Measurements from ENCODE around the gene ACAD9. TPM values are rescaled to one million over a fixed set of nuclear protein-coding genes. Genes with fewer than 3 reads are reported as not detected.

ACAD9 gene
- total and polyA plus RNA-seq, 7 donors = 16.2 to 40.5 (median 32.3) TPM

- H3K36me3 ChIP-seq = peaks cover 0 to 60% (median 15%) of the 10 kb centered on the region in 4 donors
- TF ChIP-seq POLR2A (IDR thresholded peaks at IDR 0.05) (no peak), EP300 (IDR thresholded peaks at IDR 0.05) (no peak), POLR2AphosphoS5 (IDR thresholded peaks at IDR 0.05) (no peak)
- TF ChIP-seq, protein P1, sequence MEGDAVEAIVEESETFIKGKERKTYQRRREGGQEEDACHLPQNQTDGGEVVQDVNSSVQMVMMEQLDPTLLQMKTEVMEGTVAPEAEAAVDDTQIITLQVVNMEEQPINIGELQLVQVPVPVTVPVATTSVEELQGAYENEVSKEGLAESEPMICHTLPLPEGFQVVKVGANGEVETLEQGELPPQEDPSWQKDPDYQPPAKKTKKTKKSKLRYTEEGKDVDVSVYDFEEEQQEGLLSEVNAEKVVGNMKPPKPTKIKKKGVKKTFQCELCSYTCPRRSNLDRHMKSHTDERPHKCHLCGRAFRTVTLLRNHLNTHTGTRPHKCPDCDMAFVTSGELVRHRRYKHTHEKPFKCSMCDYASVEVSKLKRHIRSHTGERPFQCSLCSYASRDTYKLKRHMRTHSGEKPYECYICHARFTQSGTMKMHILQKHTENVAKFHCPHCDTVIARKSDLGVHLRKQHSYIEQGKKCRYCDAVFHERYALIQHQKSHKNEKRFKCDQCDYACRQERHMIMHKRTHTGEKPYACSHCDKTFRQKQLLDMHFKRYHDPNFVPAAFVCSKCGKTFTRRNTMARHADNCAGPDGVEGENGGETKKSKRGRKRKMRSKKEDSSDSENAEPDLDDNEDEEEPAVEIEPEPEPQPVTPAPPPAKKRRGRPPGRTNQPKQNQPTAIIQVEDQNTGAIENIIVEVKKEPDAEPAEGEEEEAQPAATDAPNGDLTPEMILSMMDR (IDR thresholded peaks at IDR 0.05) = no peak
- no peak overlapping the region for H3K4me3 ChIP-seq
- H3K27me3 ChIP-seq = no peaks in the 10 kb centered on the region
- WGBS, 2 donors = 92 to 93% methylated on average over 7 of the region's 7 CpGs
- no peaks in the 10 kb centered on the region for H3K9me3 ChIP-seq
- H3K4me1 ChIP-seq = no peaks in the 10 kb centered on the region
- no peak for DNase-seq
- intact Hi-C loops (cut with DNase I) = no loop called here
- H3K27ac ChIP-seq = no peak overlapping the region
Observed at GRCh38 chr3:128889139-128889894, 9.9 kb downstream of the ACAD9 start.

GRCh38 chr3:128895843-128896697, 16.6 kb downstream of the ACAD9 start:
- Histone ChIP-seq H3K27me3 (no peaks in the 10 kb centered on the region), H3K36me3 (peaks cover 10 to 84% (median 46%) of the 10 kb centered on the region in 4 donors), H3K4me1 (peaks cover 0 to 20% (median 0%) of the 10 kb centered on the region in 4 donors), H3K27ac (peak overlapping the region; percentile 23 to 77 (median 46)), H3K4me3 (no peak overlapping the region), H3K9me3 (no peaks in the 10 kb centered on the region)
- TF ChIP-seq EP300 (IDR thresholded peaks at IDR 0.05) (no peak), POLR2AphosphoS5 (IDR thresholded peaks at IDR 0.05) (peak in 1 of 4 donors; percentile 24)
- TF ChIP-seq, protein P1 (IDR thresholded peaks at IDR 0.05) = no peak
- no peak for DNase-seq
- 91 to 92% methylated on average over 11 of the region's 11 CpGs for WGBS, 2 donors
- intact Hi-C loops (cut with DNase I) = no loop called here

DNA sequence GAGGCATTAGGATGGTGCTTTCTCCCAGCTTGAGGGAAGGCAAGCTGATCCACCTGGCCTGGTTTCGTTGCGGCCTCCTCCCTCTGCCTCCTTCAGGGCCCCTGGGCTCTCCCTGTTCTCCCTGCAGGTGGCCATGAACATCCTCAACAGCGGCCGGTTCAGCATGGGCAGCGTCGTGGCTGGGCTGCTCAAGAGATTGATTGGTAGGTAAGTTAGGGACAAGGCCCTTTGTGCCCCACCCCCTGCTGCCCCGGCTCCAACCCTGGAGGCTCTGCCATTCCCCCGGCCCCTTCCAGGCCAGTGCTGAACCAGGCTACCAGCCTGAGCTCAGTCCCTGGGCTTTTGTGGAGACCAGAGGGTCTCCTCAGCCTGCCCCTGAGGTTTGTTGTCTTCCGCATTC, 23.0 kb downstream of the ACAD9 start:
- Histone ChIP-seq H3K4me1 (no peaks in the 10 kb centered on the region), H3K36me3 (peaks cover 51 to 100% (median 76%) of the 10 kb centered on the region in 4 donors), H3K4me3 (no peak overlapping the region), H3K27me3 (no peaks in the 10 kb centered on the region), H3K9me3 (no peaks in the 10 kb centered on the region), H3K27ac (no peak overlapping the region)
- TF ChIP-seq, protein P1 (IDR thresholded peaks at IDR 0.05) = no peak
- TF ChIP-seq EP300 (IDR thresholded peaks at IDR 0.05) = no peak
- no peak for TF ChIP-seq POLR2A (IDR thresholded peaks at IDR 0.05)
- no peak for TF ChIP-seq POLR2AphosphoS5 (IDR thresholded peaks at IDR 0.05)
- 97% methylated on average over 9 of the region's 9 CpGs for WGBS, 2 donors
- intact Hi-C loops (cut with DNase I) = no loop called here
- DNase-seq = no peak

DNA sequence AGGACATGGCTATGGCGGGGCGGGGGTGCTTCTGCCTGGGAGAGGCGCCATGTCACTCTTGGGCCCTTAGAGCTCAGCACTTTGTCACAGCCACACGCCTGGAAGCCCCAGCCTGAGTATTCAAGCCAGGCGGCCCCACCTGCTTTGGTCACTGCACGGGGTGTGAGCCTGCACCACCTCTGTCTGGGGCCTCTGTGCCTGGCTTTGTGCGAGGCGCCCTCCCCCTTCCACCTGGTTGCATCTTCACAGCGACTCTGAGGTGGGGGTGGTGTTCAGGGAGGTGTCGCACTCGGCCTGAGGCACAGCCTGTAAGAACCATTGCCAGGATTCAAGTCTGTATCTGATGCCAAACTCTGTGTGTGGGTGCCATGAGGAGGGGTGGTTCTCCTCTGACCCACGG, 24.1 kb downstream of the ACAD9 start:
- Histone ChIP-seq H3K4me1 (no peaks in the 10 kb centered on the region), H3K36me3 (peaks cover 51 to 100% (median 78%) of the 10 kb centered on the region in 4 donors), H3K4me3 (no peak overlapping the region), H3K27me3 (no peaks in the 10 kb centered on the region), H3K27ac (no peak overlapping the region), H3K9me3 (no peaks in the 10 kb centered on the region)
- intact Hi-C loops (cut with DNase I) = no loop called here
- 92 to 94% methylated on average over 12 of the region's 12 CpGs for WGBS, 2 donors
- TF ChIP-seq EP300 (IDR thresholded peaks at IDR 0.05) (no peak), POLR2AphosphoS5 (IDR thresholded peaks at IDR 0.05) (no peak), POLR2A (IDR thresholded peaks at IDR 0.05) (no peak)
- TF ChIP-seq, protein P1 (IDR thresholded peaks at IDR 0.05) = no peak
- no peak for DNase-seq

Measured in sigmoid colon (tissue), 7 donors.